Cortex of kidney (tissue), 1 donor: ENCODE data around the gene LTF.

Experiments
- DNase-seq: peaks from one replicate; lab custom pipeline; 2025; lab: John Stamatoyannopoulos, UW

LTF gene

DNA sequence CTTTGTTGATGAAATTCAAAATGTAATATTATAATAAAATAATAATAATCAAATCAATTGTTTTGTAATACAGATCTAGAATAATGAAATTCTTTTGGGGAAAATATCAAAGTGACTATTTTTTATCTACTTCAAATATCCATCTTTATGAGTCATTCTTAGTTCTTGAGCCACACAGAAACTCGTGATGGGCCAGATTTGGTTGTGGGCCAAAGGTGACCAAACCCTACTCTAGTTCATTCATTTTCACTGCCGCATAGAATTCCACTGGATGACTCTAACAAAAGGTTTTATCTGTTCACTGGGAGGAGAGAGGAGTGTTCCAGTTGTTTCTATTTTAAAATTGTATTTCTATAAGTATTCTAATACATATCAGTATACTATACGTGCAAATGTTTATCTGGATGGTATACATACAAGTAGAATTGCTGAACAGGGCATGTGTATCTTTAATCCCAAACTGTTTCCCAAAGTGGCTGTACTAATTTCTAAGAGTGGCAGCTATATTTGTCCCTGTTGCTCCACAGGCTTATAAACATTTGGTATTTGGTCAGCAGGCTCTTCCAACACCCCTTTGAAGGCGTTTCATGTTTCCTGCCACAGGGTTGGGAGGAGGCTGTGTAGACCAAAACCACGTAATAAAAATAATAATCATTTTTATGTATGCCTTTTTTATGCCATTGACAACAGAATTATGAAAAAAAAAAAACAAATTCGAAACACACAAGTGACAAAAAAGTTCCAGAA, 25.8 kb upstream of the LTF start:
- no peak for DNase-seq

GRCh38 chr3:46489875-46490274, 25.2 kb upstream of the LTF start:
- DNase-seq = no peak

- no peak for DNase-seq
These were observed 24.7 kb upstream of the LTF start for GRCh38 chr3:46489381-46489780.

GRCh38 chr3:46488735-46489361, 24.1 kb upstream of the LTF start:
- DNase-seq = no peak

- no peak for DNase-seq
These were observed 21.1 kb upstream of the LTF start for GRCh38 chr3:46485779-46486175.

GRCh38 chr3:46484911-46485778, 20.4 kb upstream of the LTF start:
- DNase-seq = no peak

DNA sequence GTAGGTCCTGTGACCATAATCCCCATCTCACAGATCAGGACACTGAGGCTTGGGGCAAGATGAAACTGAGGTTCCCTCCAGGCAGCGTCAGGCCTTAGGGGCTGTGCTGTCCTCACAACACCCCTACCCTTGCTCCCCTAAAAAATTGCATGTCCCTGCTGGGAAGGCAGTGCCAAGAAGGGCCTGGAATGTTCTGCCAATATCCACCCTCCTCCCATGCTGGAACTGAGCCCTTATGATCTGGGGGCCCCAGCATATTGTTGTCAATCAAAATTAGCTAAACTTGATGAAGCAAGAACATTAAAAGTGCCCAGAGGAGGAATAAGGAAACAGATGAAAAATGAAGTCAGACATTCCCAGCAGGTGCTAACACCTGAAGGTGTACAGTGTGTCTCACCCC, 19.7 kb upstream of the LTF start:
- no peak for DNase-seq

GRCh38 chr3:46483825-46484224, 19.1 kb upstream of the LTF start:
- no peak for DNase-seq

DNA sequence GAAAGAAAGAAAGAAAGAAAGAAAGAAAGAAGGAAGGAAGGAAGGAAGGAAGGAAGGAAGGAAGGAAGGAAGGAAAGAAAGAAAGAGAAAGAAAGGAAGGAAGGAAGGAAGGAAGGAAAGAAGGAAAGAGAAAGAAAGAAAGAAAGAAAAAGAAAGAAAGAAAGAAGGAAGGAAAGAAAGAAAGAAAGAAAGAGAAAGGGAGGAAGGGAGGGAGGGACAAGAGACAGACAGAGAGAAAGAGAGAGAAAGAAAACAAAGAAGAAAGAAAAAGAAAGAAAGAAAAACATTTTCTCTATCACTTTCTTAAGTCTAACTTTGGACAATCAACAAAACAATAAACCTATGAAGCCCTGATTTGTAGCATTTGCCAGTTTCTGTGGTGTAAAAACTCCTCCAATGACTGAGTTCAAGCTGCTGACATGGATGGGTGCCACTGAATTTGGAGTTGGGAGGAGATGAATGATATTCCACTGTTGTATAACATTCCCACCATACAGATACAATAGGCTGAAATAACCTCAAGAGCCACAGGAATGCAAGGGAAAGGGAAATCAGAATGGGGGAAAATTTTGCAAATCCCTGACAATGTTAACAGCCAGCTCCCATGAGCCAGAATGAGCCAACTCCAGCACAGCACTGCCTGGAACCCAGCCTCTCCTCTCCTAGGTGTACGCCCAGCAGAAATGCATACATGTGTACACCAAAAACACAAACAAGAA, 18.1 kb upstream of the LTF start:
- DNase-seq = no peak

- DNase-seq = no peak
These were observed 16.9 kb upstream of the LTF start for GRCh38 chr3:46481636-46482035.

DNA sequence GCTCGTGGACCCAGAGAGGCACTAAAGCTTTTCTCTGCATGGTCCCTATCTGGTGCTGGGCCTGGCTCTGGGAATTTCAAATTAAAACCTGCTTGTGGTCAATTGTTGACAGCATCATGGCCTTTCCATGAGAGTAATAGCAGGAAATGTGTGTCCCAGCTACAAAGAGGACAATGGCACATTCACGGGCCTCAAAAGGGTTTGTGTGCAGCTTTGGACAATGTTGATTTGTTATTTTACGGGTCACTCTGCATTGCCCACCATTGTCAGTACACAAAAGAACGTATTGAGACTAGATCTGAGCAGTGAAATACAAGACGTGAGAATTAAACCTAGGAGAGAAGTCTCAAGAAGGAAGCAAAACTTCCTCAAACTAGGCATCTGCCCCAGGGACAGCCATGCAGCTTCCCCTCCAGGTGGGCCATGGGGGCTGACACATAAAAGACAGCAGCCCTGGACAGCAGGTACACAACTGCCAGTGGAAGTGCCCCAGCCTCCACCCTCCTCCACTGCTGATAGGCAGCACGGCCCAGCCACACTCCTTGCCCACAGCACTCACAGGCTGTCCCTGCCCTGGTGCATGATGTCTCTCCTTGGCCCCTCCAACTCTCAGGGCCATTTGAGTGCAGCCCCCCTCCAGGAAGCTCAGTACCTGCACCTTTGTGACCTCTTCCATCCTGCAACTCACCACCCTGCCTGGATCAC, 15.9 kb upstream of the LTF start:
- DNase-seq = no peak

DNA sequence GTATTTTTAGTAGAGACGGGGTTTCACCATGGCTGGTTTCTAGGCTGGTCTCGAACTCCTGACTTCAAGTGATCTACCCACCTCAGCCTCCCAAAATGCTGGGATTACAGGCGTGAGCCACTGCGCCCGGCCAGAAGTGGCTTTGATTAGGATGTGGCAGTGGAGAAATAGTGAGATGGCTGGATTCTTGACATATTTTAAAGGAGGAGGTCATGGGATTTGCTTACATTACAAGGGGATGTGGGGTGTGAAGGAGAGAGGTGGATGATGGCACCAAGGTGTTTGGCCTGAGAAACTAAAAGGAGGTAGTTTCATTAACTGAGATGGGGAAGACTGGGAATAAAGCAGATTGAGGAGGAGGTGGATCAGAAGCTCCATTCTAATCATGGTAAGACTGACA, 15.0 kb upstream of the LTF start:
- DNase-seq = no peak

GRCh38 chr3:46479021-46479420, 14.3 kb upstream of the LTF start:
- DNase-seq = no peak

DNA sequence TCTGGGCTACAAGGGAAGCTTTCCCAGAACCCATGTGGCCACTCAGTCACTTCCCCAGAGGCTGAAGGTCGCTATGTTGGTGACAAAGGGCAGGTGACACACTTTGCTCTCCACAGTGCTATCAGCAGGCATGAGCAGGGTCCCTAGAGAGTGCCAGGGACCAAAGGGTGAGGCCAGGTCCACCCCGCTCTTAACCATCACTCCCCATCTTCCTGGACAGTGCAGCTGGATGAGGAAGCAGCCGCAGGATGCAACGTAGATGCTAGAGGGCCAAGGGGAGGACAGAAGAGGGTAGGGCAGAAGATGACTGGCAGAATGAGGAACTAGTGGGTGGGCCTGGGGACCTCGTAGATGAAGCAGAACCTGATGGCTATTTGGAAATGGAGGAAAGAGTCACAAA, 13.6 kb upstream of the LTF start:
- no peak for DNase-seq

- no peak for DNase-seq
These were observed 13.1 kb upstream of the LTF start for GRCh38 chr3:46477756-46478155.

DNA sequence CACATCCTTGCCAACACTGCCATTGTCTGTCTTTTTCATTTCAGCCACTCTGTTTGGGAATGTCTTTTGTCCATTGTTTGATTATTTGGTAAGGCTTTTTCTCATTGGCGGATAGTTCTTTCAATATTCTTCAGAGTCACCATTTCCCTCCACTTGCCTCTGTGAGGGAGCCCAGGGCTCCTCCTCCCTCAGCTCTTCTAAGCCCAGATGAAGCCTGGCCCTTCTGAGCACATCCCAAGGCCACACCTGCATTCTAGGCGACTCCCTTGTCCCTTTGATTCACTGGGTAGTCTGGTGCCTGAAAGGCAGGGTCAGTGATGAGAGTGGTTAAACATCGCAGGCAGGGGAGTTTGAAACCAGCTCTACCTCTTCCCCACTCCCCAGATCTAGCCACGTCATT, 12.4 kb upstream of the LTF start:
- DNase-seq = no peak

- no peak for DNase-seq
These were observed 8.0 kb upstream of the LTF start for GRCh38 chr3:46472736-46473135.

DNA sequence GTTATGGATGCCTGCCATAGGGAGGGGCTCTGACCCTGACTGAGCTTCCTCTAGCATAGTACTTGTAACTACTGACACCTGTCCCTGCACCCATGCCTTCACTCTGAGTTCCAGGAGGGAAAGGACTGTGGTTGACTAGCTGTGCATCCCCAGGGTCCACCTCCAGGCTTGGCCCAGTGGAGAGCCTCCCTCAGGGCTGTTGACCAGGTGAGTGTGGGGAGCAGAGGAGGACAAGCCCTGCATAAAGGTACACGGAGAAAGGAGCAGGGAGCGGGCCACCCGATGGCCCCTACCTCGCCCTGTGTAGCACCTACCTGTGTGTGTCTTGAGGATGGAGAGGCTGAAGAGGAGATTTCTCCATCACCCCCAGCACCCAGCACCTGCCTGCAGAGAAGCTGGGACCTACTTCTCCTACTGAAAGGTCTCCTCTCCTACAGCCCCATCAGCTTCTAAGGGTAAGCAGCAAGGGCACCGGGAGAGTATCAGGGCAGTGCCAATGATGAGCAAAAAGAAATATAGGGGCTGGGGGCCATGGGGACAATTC, 6.7 kb upstream of the LTF start:
- DNase-seq = no peak

GRCh38 chr3:46470831-46471230, 6.1 kb upstream of the LTF start:
- no peak for DNase-seq

DNA sequence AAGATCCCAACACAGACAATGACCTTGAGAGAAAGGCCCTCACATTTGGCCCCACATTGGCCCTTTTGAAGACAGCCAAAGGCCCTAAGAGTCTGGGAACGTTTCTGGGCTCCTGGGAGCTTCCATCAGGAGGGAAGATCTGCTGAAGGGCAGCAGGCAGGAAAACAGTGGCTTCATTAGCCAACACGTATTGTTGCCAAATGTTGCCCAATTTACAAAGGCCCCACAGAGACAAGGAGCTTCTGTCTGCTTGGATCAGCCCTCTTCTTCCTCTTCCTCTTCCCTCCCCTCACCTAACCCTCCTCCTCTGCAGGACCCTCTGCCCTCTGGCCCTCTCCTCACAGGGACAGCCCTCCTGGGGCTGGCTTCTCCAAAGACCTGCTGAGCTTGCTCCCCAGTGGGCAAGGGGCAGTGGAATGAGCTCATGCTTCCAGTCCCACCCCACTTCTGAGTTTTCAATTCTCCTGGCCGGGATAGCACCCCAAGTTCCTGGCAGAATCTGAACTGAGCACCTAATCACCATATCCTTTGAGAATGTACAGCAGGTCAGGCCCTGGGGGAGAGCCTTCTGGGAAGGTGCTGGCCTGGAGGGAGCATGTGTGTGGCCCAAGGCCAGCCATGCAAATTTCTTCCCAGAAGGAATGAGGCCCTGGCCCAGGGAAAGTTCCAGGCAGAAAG, 5.1 kb upstream of the LTF start:
- DNase-seq = no peak
